GM19193 (cell line): ENCODE results near the gene CLSTN2.

Experiments used
- POLR2A ChIP-seq: IDR thresholded peaks from 4 replicates; pipeline ENCODE4 v1.6.1; 2011; ENCODE audit not compliant: insufficient read depth, insufficient read length; ENCODE audit errors: extremely low read depth

CLSTN2 gene

DNA sequence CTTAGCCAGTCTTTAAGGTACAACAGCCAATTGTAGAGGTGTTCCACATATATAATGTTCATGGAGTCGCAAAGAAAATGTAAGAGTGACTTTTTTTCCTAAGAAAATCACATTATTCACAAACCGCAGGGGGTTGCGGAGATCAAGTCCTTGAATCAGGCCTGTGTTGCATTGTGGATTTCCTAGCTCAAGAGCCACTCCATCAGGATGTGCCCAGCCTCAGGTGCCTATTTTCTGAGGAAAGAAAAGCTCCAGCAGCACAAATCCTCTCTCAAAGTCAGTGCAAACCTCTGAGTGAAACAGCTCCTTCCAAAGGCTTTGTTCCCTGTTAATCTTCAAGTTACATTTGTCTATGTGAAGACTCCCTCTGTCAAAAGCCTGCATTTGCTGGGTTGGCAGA is 349.4 kb downstream of the CLSTN2 start:
- TF ChIP-seq POLR2A = no peak

DNA sequence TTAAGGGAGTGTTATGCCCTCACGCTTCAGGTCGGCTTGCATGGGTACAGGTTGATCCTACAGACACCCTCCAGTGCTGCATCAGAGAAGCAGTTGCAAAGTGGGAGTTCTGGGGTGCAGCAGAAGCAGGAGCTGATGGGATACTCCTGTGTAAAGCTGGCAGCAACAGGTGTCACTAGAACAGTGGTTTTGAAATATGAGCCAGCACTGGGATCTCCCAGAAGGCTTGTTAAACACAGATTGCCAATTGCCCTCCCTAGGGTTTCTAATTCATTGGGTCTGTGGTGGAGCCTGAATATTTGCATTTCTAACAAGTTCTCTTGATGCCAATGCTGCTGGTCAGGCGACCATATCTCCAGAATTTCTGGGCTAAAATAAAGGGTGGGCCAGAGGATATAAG is 350.4 kb downstream of the CLSTN2 start:
- no peak for TF ChIP-seq POLR2A

GRCh38 chr3:140288595-140288994 is 353.6 kb downstream of the CLSTN2 start:
- TF ChIP-seq POLR2A = no peak

DNA sequence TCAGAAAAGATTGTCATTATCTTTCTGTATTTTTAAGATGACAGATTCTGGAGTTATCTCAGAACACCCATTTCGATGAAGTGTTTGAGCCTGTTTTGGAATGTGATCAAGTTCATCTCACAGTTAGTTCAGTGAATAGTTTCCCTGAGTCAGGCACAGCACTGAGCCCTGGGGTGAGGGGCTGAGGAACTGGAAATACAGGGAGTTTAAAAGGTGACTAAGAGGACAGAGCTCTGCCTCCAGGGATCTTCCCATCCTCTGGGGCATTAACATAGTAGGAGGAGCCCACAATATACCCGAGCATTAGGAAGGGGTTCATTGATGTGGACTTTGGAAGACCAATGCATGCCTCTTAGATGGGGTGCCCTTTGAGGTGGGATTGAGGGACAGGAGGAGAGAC is 355.1 kb downstream of the CLSTN2 start:
- no peak for TF ChIP-seq POLR2A

GRCh38 chr3:140292170-140292569 is 357.2 kb downstream of the CLSTN2 start:
- TF ChIP-seq POLR2A = no peak

DNA sequence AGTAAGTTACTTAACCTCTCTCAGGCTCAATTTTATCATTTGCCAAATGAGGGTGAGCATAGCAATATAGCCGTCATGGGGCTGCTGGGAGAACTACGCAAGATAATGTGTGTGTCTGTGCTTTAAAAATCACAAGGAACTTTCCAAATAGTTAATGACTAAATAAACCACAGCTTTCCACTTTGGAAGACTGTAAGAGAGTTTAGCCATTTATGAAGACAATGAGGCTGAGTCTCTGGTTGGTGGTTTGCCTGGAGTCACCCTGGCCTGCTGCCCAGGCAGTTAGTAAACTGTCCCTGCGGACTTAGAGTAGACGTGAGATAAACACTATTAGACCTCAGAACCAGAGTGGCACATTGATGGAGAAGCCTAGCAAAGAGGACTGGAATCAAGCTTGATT is 357.7 kb downstream of the CLSTN2 start:
- TF ChIP-seq POLR2A = no peak

DNA sequence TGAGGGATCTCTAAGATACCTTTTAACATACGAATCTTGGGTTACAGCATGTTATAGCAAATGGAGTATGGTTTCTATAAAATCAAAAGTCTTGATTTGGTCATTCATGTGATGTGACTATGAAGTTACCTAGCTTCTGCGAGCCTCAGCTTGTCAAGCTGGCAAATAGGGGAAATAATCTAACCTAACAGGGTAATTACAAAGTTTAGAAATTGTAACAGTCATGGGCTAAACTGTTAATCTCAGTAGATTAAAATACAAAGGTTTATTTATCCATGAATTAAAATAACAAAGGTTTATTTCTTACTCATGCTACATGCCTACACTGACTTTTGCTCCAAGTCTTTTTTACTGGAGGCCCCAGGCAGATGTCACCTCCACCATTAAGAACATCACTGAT is 359.1 kb downstream of the CLSTN2 start:
- no peak for TF ChIP-seq POLR2A

DNA sequence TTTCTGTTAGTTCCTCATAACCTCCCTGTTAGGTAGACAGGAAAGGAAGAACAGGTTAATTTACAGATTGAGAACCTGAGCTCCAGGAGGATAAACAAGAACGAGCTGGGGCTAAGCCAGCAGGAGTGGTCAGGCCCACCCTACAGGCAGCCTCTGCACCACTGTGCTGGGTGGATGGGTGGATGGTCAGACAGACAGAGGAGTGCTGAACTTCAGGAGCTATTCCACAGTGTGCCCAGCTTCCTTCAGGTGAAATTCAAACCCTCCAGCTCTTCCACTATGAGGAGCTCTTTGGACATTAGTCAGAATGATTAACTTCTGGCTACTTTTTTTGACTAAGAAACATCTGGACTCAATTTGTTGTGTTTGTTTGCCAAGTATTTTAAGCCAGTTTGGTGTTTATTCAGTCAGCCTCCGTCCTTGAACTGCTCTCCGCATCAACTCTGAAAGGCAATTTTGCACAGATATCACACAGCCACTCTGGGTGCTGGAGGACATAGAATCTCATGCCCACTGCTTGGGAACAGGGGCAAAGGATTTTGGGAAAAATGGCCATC is 361.9 kb downstream of the CLSTN2 start:
- TF ChIP-seq POLR2A = no peak

DNA sequence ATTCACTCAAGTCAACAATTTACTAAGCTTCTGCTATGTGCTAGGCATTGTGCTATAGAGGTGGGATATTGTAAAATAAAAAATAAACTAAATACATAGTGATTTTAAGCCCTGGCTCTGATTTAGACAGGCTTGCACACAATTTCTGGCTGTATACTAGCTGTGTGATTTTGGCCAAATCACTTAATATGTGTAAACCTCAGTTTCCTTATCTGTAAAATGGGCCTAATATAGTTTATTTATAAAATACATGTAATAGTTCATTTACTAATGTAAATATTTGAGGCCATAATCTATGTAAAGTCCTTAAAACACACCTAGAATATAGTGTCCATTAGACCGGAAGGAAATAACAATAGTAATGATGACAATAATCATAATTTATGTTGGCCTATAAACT is 363.1 kb downstream of the CLSTN2 start:
- no peak for TF ChIP-seq POLR2A

- no peak for TF ChIP-seq POLR2A
Observed at GRCh38 chr3:140298569-140299070, 363.6 kb downstream of the CLSTN2 start.

- TF ChIP-seq POLR2A = no peak
Observed at GRCh38 chr3:140303875-140304274, 368.9 kb downstream of the CLSTN2 start.

DNA sequence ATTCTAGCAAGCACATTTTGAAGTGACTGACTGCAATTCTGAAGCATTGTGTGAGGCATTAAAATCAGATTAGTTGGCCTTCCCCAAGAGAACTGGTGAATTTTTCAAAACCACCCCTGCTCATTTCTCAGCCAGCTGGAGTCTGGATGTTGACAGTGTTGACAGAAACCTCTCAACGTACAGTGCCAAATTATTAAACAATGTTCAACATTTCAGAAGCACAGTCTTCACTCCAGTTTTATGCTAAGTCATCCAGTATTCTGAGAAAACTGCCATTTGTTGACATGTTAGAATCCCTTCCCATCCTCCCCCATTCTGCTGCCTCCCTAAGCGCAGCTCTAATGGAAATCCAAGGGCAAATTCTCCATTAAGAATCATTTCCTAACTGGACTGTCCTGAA is 373.6 kb downstream of the CLSTN2 start:
- TF ChIP-seq POLR2A = no peak

DNA sequence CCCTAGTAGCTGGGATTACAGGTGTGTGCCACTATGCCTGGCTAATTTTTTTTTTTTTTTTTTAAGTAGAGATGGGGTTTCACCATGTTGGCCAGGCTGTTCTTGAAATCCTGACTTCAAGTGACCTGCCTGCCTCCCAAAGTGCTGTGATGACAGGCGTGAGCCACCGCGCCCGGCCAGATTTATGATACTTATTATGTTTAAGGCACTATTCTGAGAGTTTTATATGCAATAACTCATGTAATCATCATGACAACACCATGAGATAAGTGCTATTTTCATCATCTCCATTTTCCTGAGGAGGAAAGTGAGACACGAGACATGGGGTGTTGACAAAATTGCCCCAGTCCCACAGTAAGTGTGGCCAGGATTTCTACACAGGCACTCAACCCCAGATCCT is 376.4 kb downstream of the CLSTN2 start:
- TF ChIP-seq POLR2A = no peak

DNA sequence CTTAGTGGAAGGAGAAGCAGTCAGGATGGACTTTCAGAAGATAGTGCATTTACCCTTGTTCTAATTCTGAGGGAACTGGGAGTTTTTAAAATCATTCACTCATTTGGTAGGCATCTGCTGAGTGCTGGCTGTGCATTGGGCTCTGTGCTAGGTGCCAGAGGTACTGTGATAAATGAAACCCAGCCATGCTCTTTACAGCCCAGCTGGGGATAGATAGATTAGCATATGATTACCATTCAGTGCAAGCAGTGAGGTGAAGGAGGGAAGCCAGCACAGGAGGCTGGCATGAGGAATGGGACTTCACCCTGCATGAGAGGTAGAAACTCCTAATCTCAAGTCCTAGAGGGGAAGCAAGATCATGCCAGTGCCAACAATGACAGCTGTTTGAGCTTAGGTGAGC is 381.0 kb downstream of the CLSTN2 start:
- TF ChIP-seq POLR2A = no peak

DNA sequence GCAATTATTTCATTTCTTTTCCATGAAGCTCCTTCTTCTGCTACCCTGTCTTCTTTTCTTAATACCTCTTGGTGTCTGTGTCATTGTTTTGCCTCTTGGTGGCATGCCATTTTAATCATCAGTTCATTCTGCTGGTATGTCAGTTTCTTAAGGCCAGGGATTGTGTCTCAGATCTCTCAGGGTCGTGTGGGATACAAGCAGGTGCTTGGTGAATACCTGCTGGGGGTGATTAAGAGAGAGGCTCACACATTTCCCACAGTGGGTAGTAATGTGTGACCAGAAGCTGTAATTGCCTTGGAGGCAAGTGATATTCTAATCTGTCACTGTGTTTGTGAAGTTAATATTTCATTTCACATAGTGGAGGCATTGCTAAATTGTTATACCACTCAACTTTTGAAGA is 381.5 kb downstream of the CLSTN2 start:
- TF ChIP-seq POLR2A = no peak

DNA sequence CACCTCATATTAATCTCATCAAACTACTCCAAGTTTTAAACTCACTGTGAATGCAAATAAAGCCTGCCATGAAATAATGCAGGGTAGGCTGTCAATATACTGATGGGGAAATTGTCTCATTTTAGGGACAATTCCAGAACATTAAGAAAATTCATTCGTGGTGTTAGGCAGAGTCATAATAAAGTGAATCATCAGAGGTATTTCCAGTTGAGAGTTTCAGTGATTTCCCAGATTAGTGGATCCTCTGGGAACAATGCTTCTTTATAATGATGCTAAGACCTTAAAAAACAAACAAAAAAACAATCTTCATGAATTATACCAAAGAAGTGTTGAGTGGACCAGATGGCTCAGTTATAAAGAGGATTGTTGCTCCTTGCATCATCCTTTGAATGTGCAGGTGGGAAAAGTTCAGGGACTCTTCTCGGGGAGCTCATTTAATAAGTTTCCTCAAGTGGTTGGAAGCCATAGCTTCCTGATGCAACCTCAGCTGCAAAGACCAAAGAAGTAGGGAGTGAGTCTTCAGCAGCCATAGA is 381.9 kb downstream of the CLSTN2 start:
- no peak for TF ChIP-seq POLR2A

DNA sequence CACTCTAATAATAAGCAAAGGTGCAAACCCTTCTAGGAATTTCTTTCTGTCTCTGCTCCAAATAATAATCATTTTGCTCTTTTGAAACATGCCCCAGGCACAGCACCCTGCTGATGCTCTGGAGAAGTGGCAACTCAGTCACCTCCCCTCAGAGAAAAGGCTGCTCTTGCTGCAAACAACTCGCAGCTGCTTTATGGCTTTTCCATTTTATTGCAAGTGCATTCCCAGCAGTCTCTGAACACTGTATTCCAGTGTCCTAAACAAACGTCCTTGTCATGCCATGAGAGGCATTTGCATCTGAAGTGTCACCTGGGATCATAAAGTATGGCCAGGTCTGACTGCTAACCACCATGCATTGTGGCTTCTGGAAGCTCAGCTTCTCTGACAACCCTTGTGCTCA is 384.8 kb downstream of the CLSTN2 start:
- TF ChIP-seq POLR2A = no peak
